Cardiac fibroblast (primary cell): ENCODE data around the gene BANP.

Experiments used
- DNase-seq, 2 donors: peaks; one replicate each; pipeline versions ENCODE4 v3.0.0 to v3.0.0-alpha.2; 2010; ENCODE audit warnings: low read depth in 2 of 2
- H3K4me3 ChIP-seq, 2 donors: replicated peaks in 1 of 2; 1 replicate in 1 of 2; 2 replicates in 1 of 2; pipeline ENCODE4 v1.5.1; 2011; ENCODE audit warnings: low read depth in 2 of 2, low read length in 2 of 2, mild to moderate bottlenecking in 2 of 2, moderate library complexity in 1 of 2
- CTCF ChIP-seq: IDR thresholded peaks from one replicate; pipeline ENCODE4 v1.5.1; 2011; ENCODE audit warnings: low read depth, mild to moderate bottlenecking, low read length, inconsistent platforms

BANP gene

GRCh38 chr16:88057656-88058055 is 106.4 kb downstream of the BANP start:
- H3K4me3 ChIP-seq: no peak overlapping the region
- no peak for TF ChIP-seq CTCF

GRCh38 chr16:88058136-88058535 is 106.9 kb downstream of the BANP start:
- no peak for TF ChIP-seq CTCF
- H3K4me3 ChIP-seq: no peak overlapping the region
- no peak for DNase-seq

More at GRCh38 chr16:88057656-88058055, 106.4 kb downstream of the BANP start:
- no peak for DNase-seq

- TF ChIP-seq CTCF: no peak
- DNase-seq: no peak
Observed at GRCh38 chr16:88058817-88059216, 107.6 kb downstream of the BANP start.

GRCh38 chr16:88059701-88060386 is 108.6 kb downstream of the BANP start:
- no peak for TF ChIP-seq CTCF
- no peak overlapping the region for H3K4me3 ChIP-seq
- no peak for DNase-seq

More at GRCh38 chr16:88058817-88059216, 107.6 kb downstream of the BANP start:
- H3K4me3 ChIP-seq: no peak overlapping the region

GRCh38 chr16:88060524-88061219 is 109.4 kb downstream of the BANP start:
- DNase-seq: no peak
- no peak for TF ChIP-seq CTCF
- H3K4me3 ChIP-seq: no peak overlapping the region

- no peak for TF ChIP-seq CTCF
- no peak overlapping the region for H3K4me3 ChIP-seq
- no peak for DNase-seq
Observed at GRCh38 chr16:88061346-88062110, 110.3 kb downstream of the BANP start.
